Mesothelial cell of epicardium (in vitro differentiated cells): Measurements from ENCODE around the gene STAP2. TPM values are rescaled to one million over a fixed set of nuclear protein-coding genes. Genes with fewer than 3 reads are reported as not detected.
A peak's percentile ranks its signal among the peaks of the same experiment; 100 is the strongest.

Experiments used
- DNase-seq, 2 experiments: peaks; one replicate each; pipeline ENCODE4 v3.0.0; 2021; ENCODE audit warnings: low spot score in 2 of 2; ENCODE audit not compliant: unreplicated experiment in 2 of 2
- H3K27ac Mint-ChIP-seq: 2 replicates; pipeline ENCODE4 v1.8.0; 2021; ENCODE audit warnings: mixed read lengths
- H3K27me3 Mint-ChIP-seq: 2 replicates; pipeline ENCODE4 v1.8.0; 2021; ENCODE audit warnings: low read depth, mixed read lengths
- H3K36me3 Mint-ChIP-seq: 2 replicates; pipeline ENCODE4 v1.8.0; 2021; ENCODE audit warnings: mixed read lengths
- H3K4me1 Mint-ChIP-seq: 2 replicates; pipeline ENCODE4 v1.8.0; 2021; ENCODE audit warnings: mixed read lengths
- H3K4me3 Mint-ChIP-seq: 2 replicates; pipeline ENCODE4 v1.8.0; 2021; ENCODE audit warnings: mild to moderate bottlenecking, moderate library complexity, mixed read lengths
- H3K9me3 Mint-ChIP-seq: 2 replicates; pipeline ENCODE4 v1.8.0; 2021; ENCODE audit warnings: mixed read lengths
- total RNA-seq: library from RNA; stranded (reverse); gene quantifications from 3 replicates; pipeline ENCODE4 v1.2.1, GENCODE V29; 2021
- TF ChIP-seq, protein P1 (sequence below): fragments of 200-600 bp; sonication (generic); IDR thresholded peaks from one replicate; pipeline ENCODE4 v1.5.0; 2021; ENCODE audit warnings: antibody characterized with exemption; ENCODE audit not compliant: unreplicated experiment

Gene STAP2
- total RNA-seq, 1 donor from 2014 or later = 74.0 TPM

DNA sequence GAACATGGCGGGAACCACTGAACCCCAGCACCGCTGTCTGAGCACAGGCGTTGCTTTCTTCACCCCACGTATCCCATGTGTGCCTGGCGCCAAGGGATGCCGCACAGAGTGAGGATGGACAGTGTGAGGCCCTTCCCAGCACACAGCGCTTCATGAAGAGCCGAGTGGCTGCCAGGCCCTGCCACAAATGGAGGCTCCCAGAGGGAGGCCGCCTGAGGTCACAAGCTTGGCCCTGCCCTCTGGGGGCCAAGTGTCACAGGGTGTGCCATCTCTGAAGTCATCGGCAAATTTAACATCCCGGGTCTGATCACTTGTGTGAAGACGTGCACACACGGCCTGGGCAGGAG is 29.1 kb upstream of the STAP2 start:
- peak overlapping the region; percentile 95 for H3K27ac Mint-ChIP-seq
- no peaks in the 10 kb centered on the region for H3K9me3 Mint-ChIP-seq
- no peaks in the 10 kb centered on the region for H3K27me3 Mint-ChIP-seq
- no peak overlapping the region for H3K4me3 Mint-ChIP-seq
- H3K36me3 Mint-ChIP-seq = peaks cover 3% of the 10 kb centered on the region
- peaks cover 32% of the 10 kb centered on the region for H3K4me1 Mint-ChIP-seq
- DNase-seq = no peak
- TF ChIP-seq, protein P1, sequence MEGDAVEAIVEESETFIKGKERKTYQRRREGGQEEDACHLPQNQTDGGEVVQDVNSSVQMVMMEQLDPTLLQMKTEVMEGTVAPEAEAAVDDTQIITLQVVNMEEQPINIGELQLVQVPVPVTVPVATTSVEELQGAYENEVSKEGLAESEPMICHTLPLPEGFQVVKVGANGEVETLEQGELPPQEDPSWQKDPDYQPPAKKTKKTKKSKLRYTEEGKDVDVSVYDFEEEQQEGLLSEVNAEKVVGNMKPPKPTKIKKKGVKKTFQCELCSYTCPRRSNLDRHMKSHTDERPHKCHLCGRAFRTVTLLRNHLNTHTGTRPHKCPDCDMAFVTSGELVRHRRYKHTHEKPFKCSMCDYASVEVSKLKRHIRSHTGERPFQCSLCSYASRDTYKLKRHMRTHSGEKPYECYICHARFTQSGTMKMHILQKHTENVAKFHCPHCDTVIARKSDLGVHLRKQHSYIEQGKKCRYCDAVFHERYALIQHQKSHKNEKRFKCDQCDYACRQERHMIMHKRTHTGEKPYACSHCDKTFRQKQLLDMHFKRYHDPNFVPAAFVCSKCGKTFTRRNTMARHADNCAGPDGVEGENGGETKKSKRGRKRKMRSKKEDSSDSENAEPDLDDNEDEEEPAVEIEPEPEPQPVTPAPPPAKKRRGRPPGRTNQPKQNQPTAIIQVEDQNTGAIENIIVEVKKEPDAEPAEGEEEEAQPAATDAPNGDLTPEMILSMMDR = no peak

DNA sequence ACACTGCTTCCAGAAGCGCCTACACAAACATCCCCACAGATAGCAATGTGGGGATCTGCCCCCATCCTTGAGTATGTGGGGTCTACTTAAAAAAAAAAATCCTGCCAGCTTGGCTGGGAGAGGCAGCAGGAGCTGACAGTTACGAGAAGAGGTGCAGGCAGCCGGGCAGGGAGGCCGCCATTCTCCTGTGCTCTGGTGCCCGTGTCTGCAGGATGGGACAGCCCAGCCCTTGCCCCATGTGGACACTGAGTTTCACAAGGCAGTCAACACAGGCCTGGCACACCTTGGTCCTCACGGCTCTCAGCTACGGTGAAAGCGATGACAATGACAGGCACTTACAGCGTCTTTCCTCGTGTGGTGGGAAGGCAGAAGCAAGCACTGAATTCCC is 28.7 kb upstream of the STAP2 start:
- TF ChIP-seq, protein P1 = no peak
- Mint-ChIP-seq H3K4me1 (peaks cover 27% of the 10 kb centered on the region), H3K36me3 (peaks cover 3% of the 10 kb centered on the region), H3K4me3 (no peak overlapping the region), H3K27ac (no peak overlapping the region), H3K27me3 (no peaks in the 10 kb centered on the region), H3K9me3 (no peaks in the 10 kb centered on the region)
- DNase-seq = no peak

DNA sequence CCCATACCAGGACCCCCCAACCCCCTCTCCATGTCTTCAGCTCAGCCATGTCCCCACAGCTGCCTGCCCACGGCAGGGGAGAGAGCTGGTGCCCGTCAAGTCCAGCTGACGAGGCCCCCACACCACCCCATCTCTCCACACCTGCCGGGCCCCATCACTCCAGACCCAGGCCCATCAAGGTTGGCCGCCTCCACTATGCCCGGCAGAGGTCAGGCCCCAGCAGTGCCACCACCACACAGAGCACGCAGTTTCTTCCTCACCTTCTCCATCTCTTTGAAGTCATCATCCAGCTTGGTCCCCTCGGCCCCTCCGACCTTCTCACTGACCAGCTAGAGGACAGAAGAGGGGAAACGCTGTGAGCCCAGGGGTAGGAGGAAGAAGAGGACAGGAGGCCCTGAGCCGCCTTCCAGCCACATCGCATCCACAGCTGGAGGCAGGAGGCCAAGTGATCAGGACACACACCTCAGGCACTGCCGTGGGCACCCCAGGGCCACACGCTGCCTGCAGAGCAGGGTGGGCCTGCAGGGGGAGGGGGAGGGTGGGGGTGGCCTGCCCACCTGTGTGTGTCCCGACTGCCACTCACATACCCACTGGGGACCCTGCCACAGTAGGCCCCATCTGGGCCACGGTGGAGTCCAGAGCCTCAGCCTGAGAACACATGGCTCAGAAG is 28.2 kb upstream of the STAP2 start:
- Mint-ChIP-seq H3K4me3 (no peak overlapping the region), H3K4me1 (peaks cover 26% of the 10 kb centered on the region), H3K27me3 (no peaks in the 10 kb centered on the region), H3K36me3 (peaks cover 6% of the 10 kb centered on the region), H3K9me3 (no peaks in the 10 kb centered on the region), H3K27ac (peak overlapping the region; percentile 25)
- TF ChIP-seq, protein P1 = no peak
- no peak for DNase-seq

DNA sequence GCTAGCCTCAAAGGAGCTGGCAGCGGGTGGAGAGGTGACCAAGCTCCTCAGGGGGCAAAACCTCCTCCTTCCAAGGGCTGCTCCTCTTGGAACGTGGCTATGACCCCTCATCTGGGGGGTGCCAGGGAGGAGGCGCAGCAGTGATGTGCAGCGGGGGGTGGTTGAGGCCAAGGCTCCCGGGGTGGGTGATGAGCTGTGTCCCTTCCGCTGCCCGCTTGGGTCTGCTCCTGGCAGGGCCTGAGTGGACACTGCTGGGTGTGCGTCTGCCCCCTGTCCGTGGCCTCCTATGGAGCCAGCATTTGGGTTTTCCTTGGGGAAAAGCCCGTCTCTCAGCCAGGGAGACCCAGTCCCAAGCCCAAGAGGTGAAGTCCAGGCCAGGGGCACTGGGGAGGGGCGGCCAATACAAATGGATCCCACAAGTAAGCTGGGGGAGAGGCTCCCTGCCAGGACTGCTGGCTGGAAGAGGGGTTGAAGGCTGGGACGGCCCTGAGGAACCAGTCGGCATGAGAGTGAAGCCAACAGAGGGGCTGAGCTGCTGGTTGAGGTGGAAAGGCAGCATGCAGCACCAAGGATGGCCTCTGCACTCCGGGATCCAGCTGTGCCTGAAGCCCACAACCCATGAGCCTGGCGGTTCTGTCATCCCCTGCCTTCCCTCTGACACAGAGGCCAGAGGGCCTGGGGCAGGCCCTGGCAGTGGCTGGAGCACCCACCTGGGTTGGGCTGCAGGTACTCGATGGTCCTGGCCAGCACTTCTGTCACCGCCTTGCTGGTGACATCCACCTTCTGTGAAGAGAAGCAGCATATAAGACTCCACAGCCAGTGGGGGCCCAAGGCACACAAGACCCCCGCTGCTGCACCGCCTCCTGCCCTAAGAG is 27.4 kb upstream of the STAP2 start:
- Mint-ChIP-seq H3K27ac (peak overlapping the region; percentile 25), H3K27me3 (no peaks in the 10 kb centered on the region), H3K9me3 (no peaks in the 10 kb centered on the region), H3K4me1 (peaks cover 26% of the 10 kb centered on the region), H3K4me3 (no peak overlapping the region), H3K36me3 (peaks cover 6% of the 10 kb centered on the region)
- TF ChIP-seq, protein P1 = no peak
- no peak for DNase-seq

DNA sequence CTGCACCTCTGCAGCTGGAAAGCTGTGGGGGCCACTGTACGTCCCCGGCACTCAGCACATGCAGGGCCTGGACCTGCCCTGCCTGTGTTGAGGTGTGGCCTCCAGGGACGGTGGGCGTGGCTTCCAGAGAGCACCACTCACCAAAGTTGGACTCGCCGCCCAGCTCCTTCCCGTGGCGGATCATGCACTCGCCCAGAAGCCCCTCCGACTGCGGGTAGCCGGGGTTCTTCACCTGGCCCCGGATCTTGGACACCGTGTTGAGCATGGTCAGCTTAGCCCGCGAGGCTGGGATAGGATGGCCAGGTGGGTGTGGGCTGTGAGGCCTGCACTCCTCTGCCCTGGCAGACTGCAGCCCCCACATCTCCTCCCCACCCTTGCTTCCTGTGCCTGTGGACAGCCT is 26.7 kb upstream of the STAP2 start:
- no peak for DNase-seq
- no peak overlapping the region for H3K4me3 Mint-ChIP-seq
- no peak overlapping the region for H3K27ac Mint-ChIP-seq
- H3K36me3 Mint-ChIP-seq = peaks cover 6% of the 10 kb centered on the region
- H3K9me3 Mint-ChIP-seq = no peaks in the 10 kb centered on the region
- H3K4me1 Mint-ChIP-seq = peaks cover 20% of the 10 kb centered on the region
- TF ChIP-seq, protein P1 = no peak
- H3K27me3 Mint-ChIP-seq = no peaks in the 10 kb centered on the region
